OCI-LY7 (cell line): ENCODE data around the gene USP46.

Experiments used
- CTCF ChIP-seq: fragments of 200-600 bp; sonication (generic); conservative IDR thresholded peaks from 2 replicates; pipeline ENCODE4 v1.5.1; 2014; ENCODE audit warnings: mild to moderate bottlenecking, antibody characterized with exemption, low read length, moderate library complexity, mixed read lengths
- EZH2phosphoT487 ChIP-seq: fragments of 200-600 bp; sonication (generic); IDR thresholded peaks from 2 replicates; pipeline ENCODE4 v1.6.1; 2018; ENCODE audit warnings: low read depth, borderline replicate concordance, mild to moderate bottlenecking, mixed run types, antibody characterized with exemption, low read length, moderate library complexity, mixed read lengths

GRCh38 chr4:52554612-52555355 lies 104.3 kb downstream of the USP46 start:
- TF ChIP-seq CTCF (no peak), EZH2phosphoT487 (no peak)
